ENCODE measurements around the gene MSH6. TPM values are rescaled to one million over a fixed set of nuclear protein-coding genes. Genes with fewer than 3 reads are reported as not detected.

MSH6 gene, protein sequence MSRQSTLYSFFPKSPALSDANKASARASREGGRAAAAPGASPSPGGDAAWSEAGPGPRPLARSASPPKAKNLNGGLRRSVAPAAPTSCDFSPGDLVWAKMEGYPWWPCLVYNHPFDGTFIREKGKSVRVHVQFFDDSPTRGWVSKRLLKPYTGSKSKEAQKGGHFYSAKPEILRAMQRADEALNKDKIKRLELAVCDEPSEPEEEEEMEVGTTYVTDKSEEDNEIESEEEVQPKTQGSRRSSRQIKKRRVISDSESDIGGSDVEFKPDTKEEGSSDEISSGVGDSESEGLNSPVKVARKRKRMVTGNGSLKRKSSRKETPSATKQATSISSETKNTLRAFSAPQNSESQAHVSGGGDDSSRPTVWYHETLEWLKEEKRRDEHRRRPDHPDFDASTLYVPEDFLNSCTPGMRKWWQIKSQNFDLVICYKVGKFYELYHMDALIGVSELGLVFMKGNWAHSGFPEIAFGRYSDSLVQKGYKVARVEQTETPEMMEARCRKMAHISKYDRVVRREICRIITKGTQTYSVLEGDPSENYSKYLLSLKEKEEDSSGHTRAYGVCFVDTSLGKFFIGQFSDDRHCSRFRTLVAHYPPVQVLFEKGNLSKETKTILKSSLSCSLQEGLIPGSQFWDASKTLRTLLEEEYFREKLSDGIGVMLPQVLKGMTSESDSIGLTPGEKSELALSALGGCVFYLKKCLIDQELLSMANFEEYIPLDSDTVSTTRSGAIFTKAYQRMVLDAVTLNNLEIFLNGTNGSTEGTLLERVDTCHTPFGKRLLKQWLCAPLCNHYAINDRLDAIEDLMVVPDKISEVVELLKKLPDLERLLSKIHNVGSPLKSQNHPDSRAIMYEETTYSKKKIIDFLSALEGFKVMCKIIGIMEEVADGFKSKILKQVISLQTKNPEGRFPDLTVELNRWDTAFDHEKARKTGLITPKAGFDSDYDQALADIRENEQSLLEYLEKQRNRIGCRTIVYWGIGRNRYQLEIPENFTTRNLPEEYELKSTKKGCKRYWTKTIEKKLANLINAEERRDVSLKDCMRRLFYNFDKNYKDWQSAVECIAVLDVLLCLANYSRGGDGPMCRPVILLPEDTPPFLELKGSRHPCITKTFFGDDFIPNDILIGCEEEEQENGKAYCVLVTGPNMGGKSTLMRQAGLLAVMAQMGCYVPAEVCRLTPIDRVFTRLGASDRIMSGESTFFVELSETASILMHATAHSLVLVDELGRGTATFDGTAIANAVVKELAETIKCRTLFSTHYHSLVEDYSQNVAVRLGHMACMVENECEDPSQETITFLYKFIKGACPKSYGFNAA (N-terminal part only)
- 19.3 TPM for total RNA-seq

DNA sequence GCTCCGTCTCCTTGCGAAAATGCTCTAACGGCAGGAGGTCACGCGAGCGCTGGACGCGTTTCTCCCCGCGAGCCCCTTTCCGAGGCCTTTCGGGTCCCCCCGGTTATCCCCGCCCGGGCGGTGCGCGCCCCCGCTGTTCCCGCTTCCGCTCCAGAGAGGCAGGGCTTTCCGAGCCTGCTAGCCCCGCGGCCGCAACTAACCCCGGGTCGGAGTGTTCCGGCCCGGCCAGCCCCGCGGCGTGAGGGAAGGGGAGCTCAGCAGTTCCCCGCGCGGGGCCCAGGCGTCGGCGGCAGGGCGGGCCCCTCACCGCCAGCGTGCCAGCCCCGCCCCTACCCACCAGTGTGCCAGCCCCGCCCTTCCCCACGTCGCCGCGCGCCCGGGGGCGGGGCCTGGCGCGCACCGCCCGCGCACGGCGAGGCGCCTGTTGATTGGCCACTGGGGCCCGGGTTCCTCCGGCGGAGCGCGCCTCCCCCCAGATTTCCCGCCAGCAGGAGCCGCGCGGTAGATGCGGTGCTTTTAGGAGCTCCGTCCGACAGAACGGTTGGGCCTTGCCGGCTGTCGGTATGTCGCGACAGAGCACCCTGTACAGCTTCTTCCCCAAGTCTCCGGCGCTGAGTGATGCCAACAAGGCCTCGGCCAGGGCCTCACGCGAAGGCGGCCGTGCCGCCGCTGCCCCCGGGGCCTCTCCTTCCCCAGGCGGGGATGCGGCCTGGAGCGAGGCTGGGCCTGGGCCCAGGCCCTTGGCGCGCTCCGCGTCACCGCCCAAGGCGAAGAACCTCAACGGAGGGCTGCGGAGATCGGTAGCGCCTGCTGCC is at the start of gene MSH6:
Gene MSH6 (plus strand): TSS at position 475 of the 815 bp plus-strand sequence. CDS start 89 bp downstream, at position 564.
- ATAC-seq (peak; percentile 93), DNase-seq (ENCODE audit: low spot score) (peak; percentile 92)

DNA sequence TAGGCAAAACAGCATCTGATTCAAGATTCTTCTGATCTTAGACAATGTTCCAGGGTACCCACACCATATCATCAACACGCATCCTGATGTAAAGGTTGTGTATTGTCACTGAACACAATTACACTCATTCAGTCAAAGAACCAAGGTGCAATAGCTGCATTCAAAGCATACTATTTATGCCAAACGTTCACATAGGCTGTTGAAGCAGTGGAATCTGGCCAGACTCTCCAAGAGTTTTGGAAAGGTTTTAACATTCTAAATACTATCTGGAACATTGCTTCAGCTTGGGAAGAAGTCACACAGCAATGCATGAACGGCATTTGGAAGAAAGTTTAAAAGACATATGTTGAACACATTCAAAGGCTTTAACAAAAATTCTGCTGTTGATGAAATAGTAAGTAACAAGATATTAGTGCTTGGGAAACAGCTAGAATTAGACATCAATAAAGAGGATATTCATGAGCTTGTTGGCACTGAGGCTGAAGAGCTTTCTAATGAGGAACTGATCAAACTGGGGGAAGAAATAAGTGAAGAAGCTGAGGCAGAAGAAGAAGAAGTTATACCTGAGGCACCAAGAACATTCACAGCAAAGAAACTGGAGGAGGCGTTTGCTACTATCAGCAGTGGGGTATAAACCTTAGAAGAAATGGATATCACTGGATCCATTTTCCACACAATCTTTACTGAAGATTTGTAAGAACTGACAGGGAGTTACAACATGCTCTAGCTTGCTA is 47.6 kb upstream of the MSH6 start:
- DNase-seq (ENCODE audit: low spot score) (no peak), ATAC-seq (no peak)

DNA sequence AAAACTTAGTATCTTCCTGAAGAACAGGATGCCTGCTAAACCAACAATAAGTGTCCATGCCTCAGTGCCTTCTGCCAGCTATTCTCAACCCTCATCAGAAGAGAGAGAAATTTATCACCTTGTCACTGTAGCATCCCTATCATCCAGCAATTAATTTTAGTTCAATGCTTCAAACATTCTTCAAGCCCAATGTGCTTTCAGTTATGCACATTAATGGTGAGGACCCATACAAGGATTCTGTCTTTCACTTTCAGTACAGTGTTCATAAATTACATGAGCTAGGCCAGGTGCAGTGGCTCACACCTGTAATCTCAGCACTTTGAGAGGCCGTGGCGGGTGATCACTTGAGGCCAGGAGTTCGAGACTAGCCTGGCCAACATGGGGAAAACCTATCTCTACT is 47.0 kb upstream of the MSH6 start:
- no peak for ATAC-seq
- DNase-seq (ENCODE audit: low spot score), result no peak

DNA sequence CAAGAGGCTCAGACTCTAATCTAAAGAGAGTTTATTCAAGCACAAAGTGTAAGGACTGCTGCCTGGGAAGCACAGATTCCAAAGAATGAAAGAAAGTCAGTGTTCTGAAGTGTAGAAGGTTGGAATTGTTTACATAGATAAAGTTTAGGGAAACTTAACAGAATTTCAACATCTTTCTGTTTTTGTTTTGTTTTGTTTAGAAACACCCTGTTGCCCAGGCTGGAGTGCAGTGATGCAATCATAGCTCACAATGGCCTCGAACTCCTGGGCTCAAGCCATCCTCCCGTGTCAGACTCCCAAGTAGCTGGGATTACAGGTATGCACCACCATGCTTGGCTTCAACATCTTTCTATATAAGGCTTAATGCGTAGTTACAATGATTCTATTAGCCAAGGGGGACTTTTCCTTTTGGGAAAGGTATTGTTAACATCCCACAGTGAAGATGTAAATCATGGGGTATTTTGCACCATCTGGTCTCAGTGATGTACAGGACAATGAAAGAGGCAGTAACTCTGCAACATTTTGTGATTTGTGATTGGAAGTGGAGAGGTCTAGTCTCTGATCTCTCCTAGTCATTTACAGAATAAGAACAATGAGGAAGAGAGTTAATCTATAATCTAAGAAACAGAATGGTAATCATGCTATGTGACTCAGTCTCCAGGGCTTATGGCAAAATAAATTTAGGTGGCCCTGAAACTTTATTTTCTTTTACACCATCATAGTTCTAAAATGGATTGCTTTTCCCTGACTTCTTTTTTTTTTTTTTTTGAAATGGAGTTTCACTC is 45.6 kb upstream of the MSH6 start:
- DNase-seq (ENCODE audit: low spot score) (no peak), ATAC-seq (no peak)

DNA sequence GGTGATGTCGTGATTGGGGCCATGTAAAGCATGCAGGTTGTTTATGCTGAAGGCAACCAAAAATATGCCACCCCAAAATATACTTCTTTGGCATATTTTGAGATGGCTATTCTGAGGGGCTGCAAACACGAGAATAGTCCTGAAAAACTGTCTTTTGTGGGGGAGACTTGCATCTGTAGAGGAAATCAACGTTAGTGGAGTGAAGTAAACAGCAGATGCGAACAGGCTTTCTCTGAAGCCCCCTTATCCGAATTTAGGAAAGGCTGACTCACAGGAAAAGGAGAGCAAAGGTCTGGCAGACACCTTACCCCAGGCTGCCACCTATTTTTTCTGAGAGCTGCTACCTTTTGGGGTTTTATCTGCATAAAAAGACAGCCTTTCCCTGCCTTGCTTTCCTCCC is 44.6 kb upstream of the MSH6 start:
- ATAC-seq, result no peak
- DNase-seq (ENCODE audit: low spot score), result no peak

DNA sequence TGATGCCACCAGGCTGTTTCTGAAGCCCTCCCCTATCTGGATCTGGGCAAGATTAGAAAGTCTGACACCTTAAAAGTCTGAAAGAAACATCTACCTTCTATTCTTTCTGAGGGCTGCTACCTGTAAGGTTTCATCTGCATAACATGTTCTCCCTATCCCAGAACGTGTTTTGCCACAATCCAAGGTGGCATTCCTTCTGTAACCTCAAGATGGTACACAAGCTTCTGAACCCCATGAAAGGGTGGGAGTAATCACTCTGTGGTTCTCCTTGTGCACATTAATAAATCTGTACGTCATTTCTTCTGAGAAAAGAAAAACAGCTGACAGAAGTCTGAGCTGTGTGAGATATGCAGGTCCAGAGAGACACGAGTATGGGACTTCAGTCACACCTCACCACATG is 41.8 kb upstream of the MSH6 start:
- no peak for DNase-seq (ENCODE audit: low spot score)
- no peak for ATAC-seq

DNA sequence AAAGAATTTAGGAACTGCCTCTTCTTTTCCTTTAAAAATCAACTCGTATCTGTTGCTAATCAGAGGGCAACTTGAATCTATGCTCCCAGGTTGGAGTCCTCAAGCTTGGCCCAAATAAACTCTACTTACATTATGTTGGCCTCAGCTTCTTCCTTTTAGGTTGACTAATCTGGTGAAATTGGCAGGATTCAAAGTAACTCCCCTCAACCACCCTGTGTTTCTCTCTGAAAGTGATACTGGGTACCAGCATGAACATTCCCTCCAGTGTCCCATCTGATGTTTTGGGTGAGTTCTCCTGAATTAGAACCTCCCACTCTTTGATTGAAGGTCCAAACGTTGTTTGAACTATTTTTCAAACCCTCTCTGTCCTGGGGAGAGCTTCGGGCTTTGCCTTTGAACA is 41.3 kb upstream of the MSH6 start:
- ATAC-seq (no peak), DNase-seq (ENCODE audit: low spot score) (no peak)

DNA sequence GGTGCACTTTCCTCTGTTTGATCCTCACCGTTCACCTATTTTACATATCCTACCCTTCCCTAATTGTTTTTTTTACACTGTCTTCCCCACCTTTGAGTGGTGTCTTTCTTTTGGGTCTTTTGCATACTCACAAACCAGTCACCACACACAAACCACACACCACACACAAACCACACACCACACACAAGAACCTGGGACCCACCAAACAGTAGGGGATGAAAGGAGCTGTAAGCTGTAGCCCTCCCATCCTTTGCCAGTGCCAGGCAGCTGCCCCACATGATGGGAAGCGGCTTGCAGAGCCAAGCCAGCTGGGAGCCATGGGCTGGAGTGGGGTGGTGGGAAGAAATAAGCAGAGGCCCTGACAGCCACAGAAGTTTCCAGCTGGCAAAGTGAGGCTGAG is 38.9 kb upstream of the MSH6 start:
- no peak for ATAC-seq
- no peak for DNase-seq (ENCODE audit: low spot score)

DNA sequence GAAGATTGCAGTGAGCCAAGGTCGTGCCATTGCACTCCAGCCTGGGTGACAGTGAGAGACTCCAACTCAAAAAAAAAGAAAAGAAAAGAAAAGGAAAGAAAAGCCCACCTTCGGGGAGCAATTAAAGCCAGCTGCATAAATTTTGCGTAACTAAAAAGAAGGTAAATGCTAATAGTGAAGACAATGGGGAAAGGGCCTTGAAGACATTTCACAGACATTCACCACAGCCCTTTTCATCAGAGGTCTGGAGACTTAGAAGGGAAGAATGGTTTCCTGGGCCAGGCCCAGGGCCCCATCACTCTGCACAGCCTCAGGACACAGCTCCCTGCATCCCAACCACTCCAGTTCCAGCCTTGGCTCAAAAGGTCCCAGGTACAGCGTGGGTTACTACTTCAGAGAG is 35.1 kb upstream of the MSH6 start:
- DNase-seq (ENCODE audit: low spot score), result no peak
- ATAC-seq, result no peak

DNA sequence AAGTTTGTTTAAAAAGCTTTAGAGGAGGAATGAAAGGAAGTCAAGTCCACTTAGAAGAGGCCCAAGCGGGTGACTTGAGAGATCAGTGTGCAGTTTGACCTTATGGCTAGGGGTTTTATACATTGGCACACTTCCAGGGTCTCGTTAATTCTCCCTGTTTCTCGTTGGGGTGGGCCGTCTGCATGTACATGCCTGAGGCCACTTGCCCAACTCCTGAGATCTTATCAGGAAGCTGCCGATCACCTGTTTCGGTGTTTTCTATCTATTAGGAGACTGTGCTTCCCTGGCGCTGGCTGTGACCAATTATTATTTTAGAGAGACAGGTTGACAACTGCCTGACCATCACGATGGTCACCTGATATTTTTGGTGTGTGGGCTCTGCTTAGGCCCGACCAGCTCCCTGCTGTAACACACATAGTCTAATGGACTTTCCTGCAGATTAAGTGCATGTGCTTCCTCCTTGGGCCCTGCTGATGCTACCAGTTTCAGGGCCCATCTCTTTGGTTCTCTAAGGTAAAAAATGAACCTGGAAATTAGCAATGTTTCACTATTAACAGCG is 31.0 kb upstream of the MSH6 start:
- ATAC-seq, result no peak
- no peak for DNase-seq (ENCODE audit: low spot score)

DNA sequence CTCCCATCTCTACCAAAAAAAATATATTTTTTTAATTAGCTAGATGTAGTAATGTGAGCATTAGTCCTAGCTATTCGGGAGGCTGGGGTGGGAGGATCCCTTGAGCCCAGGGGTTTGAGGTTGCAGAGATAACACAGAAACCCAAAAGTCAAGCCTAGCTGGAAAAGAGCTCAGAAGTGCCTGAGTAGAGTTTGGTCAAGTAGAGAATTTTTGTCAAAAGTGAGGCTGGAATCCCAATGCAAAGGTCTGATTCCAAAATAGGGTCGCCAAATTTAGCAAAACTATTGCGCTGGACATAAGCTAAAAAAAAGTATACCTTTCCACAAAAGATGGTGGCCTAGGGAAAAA is 15.5 kb upstream of the MSH6 start:
- ATAC-seq, result peak; percentile 56
- no peak for DNase-seq (ENCODE audit: low spot score)

DNA sequence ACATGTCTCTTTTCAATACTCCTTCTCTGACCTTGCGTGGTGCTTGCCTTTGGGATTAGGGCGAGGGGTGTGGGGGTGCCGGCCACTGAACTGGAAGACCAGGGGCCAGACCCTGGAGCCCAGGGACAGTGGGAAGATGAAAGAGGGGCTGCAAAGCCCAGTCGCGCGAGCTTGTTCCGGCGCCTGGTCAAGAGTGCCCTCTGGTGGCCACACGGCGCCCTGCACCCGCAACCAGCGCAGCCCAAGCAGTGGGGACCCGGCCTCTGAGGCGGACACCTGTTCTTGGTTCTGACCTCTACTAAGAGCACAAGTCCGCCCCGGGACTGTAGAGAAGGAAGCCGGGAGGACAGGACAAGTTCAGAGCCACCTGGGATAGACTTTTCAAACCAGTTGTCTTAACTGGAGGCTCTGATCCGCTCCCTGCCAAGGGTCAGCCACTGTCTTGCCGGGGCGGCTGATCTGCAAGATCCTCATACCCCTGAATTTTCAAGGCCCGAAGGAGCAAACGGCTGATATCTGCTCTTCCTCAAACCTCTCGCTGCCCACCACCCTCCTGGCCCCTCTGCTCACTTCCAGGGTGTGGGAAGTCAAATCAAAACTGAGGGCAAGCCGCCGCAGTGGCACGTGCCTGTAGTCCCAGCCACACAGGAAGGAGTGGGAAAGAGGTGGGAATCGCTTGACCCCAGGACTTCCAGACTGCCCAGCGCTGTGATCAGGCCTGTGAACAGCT is 14.9 kb upstream of the MSH6 start:
- ATAC-seq (peak; percentile 96), DNase-seq (ENCODE audit: low spot score) (peak; percentile 76)

DNA sequence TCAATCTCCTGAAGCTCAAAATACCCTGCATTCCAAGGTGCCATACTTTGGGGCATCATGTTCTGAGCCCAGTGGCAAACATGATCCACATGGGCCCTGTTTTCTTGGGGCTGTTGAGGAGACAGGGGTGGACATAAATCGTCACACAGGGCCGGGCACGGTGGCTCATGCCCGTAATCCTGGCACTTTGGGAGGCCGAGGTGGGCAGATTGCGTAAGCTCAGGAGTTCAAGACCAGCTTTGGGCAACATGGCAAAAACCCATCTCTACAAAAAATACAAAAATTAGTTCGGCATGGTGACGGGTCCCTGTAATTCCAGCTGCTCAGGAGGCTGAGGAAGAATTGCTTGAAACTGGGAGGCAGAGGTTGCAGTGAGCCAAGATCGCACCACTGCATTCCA is 13.6 kb upstream of the MSH6 start:
- ATAC-seq (no peak), DNase-seq (ENCODE audit: low spot score) (no peak)

DNA sequence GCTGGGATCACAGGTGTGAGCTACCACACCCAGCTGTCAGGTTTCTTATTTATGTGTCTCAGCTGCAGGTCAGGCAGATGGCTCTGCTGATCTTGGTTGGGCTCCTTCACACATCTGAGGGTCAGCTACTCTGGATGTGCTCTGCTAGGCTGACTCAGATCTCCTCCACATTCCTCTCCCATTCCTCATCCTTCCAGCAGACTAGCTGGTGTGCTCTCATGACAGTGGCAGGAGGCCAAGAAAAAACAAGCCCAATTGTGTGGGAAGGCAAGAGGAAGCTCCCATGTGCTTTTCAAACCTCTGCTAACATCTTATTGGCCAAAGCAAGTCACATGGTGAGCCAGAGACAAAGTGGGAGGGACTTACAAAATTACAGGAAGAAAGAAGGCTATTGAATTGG is 11.7 kb upstream of the MSH6 start:
- no peak for ATAC-seq
- DNase-seq (ENCODE audit: low spot score), result no peak

DNA sequence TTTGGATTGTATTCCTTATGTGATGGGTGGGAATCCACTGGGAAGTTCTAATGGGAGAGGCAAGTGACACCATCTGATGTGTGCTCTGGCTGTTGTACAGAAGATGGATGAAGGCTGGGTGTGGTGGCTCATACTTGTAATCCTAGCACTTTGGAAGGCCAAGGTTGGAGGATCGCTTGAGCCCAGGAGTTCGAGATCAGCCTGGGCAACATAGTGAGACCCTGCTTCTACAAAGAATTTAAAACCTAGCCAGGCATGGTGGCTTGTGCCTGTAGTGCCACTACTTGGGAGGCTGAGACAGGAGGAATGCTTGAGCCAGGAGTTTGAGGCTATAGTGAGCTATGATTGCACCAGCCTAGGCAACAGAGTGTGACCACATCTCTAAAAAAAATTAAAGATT is 10.6 kb upstream of the MSH6 start:
- DNase-seq (ENCODE audit: low spot score) (no peak), ATAC-seq (no peak)

DNA sequence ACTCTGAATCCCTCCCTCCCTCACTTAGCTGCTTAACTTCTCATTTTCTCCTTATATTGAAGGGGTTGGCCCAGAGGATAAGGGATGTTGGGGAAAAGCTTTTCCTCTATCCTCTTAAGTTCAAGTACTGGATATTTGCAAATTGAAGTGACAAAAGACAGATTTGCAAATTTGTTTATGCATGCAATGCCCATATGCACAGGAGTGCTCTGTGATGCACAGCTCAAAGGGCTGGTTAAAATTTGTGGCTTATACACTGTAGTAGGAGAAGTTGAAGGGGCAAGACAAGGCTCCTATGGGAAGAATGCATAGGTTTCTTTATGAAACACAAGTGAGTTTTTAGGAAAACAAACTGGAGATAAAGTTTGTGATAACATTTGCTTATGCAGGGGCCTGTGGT is 8.4 kb upstream of the MSH6 start:
- ATAC-seq, result no peak
- no peak for DNase-seq (ENCODE audit: low spot score)

DNA sequence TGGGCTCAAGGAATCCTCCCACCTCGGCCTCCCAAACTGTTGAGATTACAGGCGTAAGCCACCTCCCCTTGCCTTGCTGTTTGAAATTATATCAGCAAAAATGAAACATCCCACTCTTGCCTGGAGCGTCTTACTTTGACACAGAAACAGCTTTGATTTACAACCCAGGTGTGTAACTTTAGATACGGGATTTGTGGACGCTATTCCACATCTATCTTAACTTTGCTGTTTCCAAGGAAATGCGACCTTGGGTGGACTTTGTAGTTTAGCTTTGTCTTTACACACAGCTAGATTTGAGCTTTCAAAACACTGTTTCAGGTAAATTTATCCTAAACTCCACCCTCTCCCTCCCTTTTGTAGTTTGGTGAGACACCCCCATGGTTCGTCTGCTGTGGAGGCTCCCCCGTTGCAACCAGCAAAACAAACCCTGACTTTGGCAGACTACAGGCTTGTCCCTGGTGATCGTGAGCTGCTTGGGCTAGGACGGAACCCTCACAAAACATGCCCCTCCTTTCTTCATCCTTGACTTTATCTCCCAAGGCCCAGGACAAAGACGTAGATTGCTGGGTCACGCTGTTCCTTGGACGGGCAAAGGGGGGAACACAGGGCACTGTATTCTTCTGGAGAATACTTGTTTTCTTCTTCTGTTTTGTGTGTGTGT is 5.5 kb upstream of the MSH6 start:
- no peak for ATAC-seq
- no peak for DNase-seq (ENCODE audit: low spot score)

Data from left lobe of liver (tissue), 2 donors.